Measurements from ENCODE around the gene EGR1.
"Not testable (repeated sequence)": the region's sequence is repeated elsewhere in the genome, so short reads cannot be mapped to it uniquely, and the experiment has no call there.

The EGR1 gene

GRCh38 chr5:138469540-138470321 is 4.5 kb downstream of the EGR1 start:
- peak; percentile 62 for DNase-seq

- DNase-seq: no peak
These were observed 5.2 kb downstream of the EGR1 start for GRCh38 chr5:138470322-138471051.

- no peak for DNase-seq
These were observed 5.7 kb downstream of the EGR1 start for GRCh38 chr5:138471052-138471361.

GRCh38 chr5:138472353-138472752 is 7.1 kb downstream of the EGR1 start:
- DNase-seq: no peak

GRCh38 chr5:138473151-138473550 is 7.9 kb downstream of the EGR1 start:
- DNase-seq: not testable (repeated sequence)

- DNase-seq: no peak
These were observed 11.6 kb downstream of the EGR1 start for GRCh38 chr5:138476918-138477317.

GRCh38 chr5:138482638-138483037 is 17.4 kb downstream of the EGR1 start:
- no peak for DNase-seq

GRCh38 chr5:138488481-138488945 is 23.2 kb downstream of the EGR1 start:
- DNase-seq: no peak

GRCh38 chr5:138489683-138490061 is 24.4 kb downstream of the EGR1 start:
- no peak for DNase-seq

GRCh38 chr5:138490648-138491283 is 25.5 kb downstream of the EGR1 start:
- DNase-seq: no peak

GRCh38 chr5:138491284-138491648 is 26.0 kb downstream of the EGR1 start:
- DNase-seq: no peak

- peak; percentile 83 for DNase-seq
These were observed 26.6 kb downstream of the EGR1 start for GRCh38 chr5:138491669-138492559.

GRCh38 chr5:138492560-138493045 is 27.3 kb downstream of the EGR1 start:
- no peak for DNase-seq

GRCh38 chr5:138495351-138495750 is 30.1 kb downstream of the EGR1 start:
- no peak for DNase-seq

- no peak for DNase-seq
These were observed 33.1 kb downstream of the EGR1 start for GRCh38 chr5:138498376-138498775.

GRCh38 chr5:138502121-138502520 is 36.8 kb downstream of the EGR1 start:
- no peak for DNase-seq

- DNase-seq: no peak
These were observed 37.2 kb downstream of the EGR1 start for GRCh38 chr5:138502521-138502920.

- no peak for DNase-seq
These were observed 38.4 kb downstream of the EGR1 start for GRCh38 chr5:138503487-138504270.

- no peak for DNase-seq
These were observed 39.5 kb downstream of the EGR1 start for GRCh38 chr5:138504799-138505198.

GRCh38 chr5:138506370-138507306 is 41.4 kb downstream of the EGR1 start:
- DNase-seq: no peak

- DNase-seq: not testable (repeated sequence)
These were observed 42.2 kb downstream of the EGR1 start for GRCh38 chr5:138507485-138507884.
